H1 (cell line): ENCODE data around the gene SOSTDC1. TPM values are rescaled to one million over a fixed set of nuclear protein-coding genes. Genes with fewer than 3 reads are reported as not detected.

ENCODE experiments used
- CTCF ChIA-PET: fragments of 300-600 bp; sonication (Branson Sonifier 250); formaldehyde crosslinking; loops from one replicate; lab custom pipeline; 2021; ENCODE audit not compliant: partially characterized antibody; lab: Charles Lee
- POLR2A ChIA-PET: fragments of 300-600 bp; sonication (Branson Sonifier 250); formaldehyde crosslinking; loops from one replicate; lab custom pipeline; 2021; ENCODE audit warnings: inconsistent platforms; ENCODE audit not compliant: partially characterized antibody; lab: Charles Lee
- DNase-seq, 2 experiments: peaks; one replicate each; pipeline versions ENCODE4 v3.0.0 to v3.0.0-alpha.2; 2010 to 2022; ENCODE audit warnings: low spot score in 2 of 2, low read depth in 1 of 2, mixed read lengths in 1 of 2
- FAIRE-seq: peaks from 2 replicates; lab custom pipeline; 2011; peaks lifted over from hg19 to GRCh38; lab: Jason Lieb, UNC
- H2AFZ ChIP-seq: 2 replicates; pipeline ENCODE4 v1.8.1; 2012; ENCODE audit warnings: low read length, inconsistent platforms
- H2AK5ac ChIP-seq: 2 replicates; pipeline ENCODE4 v1.6.1; 2013; ENCODE audit warnings: low read depth, low read length
- H2BK120ac ChIP-seq: replicated peaks from 2 replicates; pipeline ENCODE3; 2013; ENCODE audit warnings: low read depth, low read length, inconsistent platforms
- H2BK12ac ChIP-seq: 2 replicates; pipeline ENCODE4 v1.6.1; 2013; ENCODE audit warnings: low read depth, low read length
- H2BK15ac ChIP-seq: 2 replicates; pipeline ENCODE4 v1.6.1; 2013; ENCODE audit warnings: low read length
- H2BK20ac ChIP-seq: 2 replicates; pipeline ENCODE4 v1.6.1; 2013; ENCODE audit warnings: low read length
- H2BK5ac ChIP-seq: 2 replicates; pipeline ENCODE4 v1.6.1; 2013; ENCODE audit warnings: low read depth, low read length
- H3K14ac ChIP-seq: 2 replicates; pipeline ENCODE4 v1.6.1; 2013; ENCODE audit warnings: inconsistent platforms; ENCODE audit not compliant: insufficient read length
- H3K18ac ChIP-seq: 2 replicates; pipeline ENCODE4 v1.6.1; 2013; ENCODE audit warnings: low read length; ENCODE audit errors: extremely low read depth
- H3K23ac ChIP-seq: 2 replicates; pipeline ENCODE4 v1.6.1; 2013; ENCODE audit warnings: inconsistent platforms; ENCODE audit not compliant: insufficient read length
- H3K23me2 ChIP-seq: 2 replicates; pipeline ENCODE4 v1.6.1; 2013; ENCODE audit warnings: low read depth, low read length
- H3K27ac ChIP-seq: 2 replicates; pipeline ENCODE4 v1.6.1; 2011; ENCODE audit warnings: low read depth, low read length, inconsistent platforms
- H3K27me3 ChIP-seq, 4 experiments: replicated peaks in 1 of 4; 1 replicate in 1 of 4; 2 replicates in 3 of 4; pipeline versions ENCODE4 v1.6.1 to v1.8.1; 2011 to 2013; ENCODE audit warnings: low read length in 3 of 4, mild to moderate bottlenecking in 3 of 4, inconsistent platforms in 2 of 4, mixed read lengths in 2 of 4, moderate library complexity in 1 of 4; ENCODE audit not compliant: control insufficient read depth in 3 of 4, insufficient read depth in 3 of 4; ENCODE audit errors: extremely low read depth in 1 of 4
- H3K36me3 ChIP-seq, 4 experiments: 2 replicates each; pipeline versions ENCODE4 v1.6.1 to v1.8.1; 2011 to 2013; ENCODE audit warnings: mild to moderate bottlenecking in 4 of 4, low read length in 3 of 4, moderate library complexity in 2 of 4, control low read depth in 1 of 4, inconsistent platforms in 1 of 4; ENCODE audit not compliant: insufficient read depth in 4 of 4, control insufficient read depth in 2 of 4
- H3K4ac ChIP-seq: replicated peaks from 2 replicates; pipeline ENCODE3; 2013; ENCODE audit warnings: low read length, low read depth, mixed read lengths, inconsistent platforms; ENCODE audit not compliant: insufficient read length
- H3K4me1 ChIP-seq, 4 experiments: replicated peaks in 1 of 4; 1 replicate in 1 of 4; 2 replicates in 3 of 4; pipeline versions ENCODE4 v1.6.1 to v1.8.1; 2011 to 2013; ENCODE audit warnings: low read length in 3 of 4, inconsistent platforms in 2 of 4, mixed read lengths in 1 of 4; ENCODE audit not compliant: insufficient read depth in 4 of 4, control insufficient read depth in 3 of 4
- H3K4me2 ChIP-seq, 2 experiments: 2 replicates each; pipeline versions ENCODE4 v1.6.1 to v1.8.1; 2011 to 2013; ENCODE audit warnings: low read depth in 2 of 2, low read length in 2 of 2, control low read depth in 1 of 2, inconsistent platforms in 1 of 2, mild to moderate bottlenecking in 1 of 2; ENCODE audit not compliant: insufficient read depth in 1 of 2
- H3K4me3 ChIP-seq, 4 experiments: fragments of 200-600, 300-600 bp in 1 of 4; sonication (generic), shearing (Covaris generic), sonication (Bioruptor Twin) in 1 of 4; 2 replicates each; pipeline versions ENCODE4 v1.5.1 to v1.8.1; 2011 to 2016; ENCODE audit warnings: low read length in 4 of 4, low read depth in 3 of 4, control low read depth in 2 of 4, inconsistent platforms in 2 of 4, mild to moderate bottlenecking in 2 of 4, mixed read lengths in 1 of 4, moderate library complexity in 1 of 4; ENCODE audit not compliant: insufficient read depth in 2 of 4; ENCODE audit errors: extremely low read depth in 1 of 4
- H3K56ac ChIP-seq: replicated peaks from 2 replicates; pipeline ENCODE3; 2013; ENCODE audit warnings: low read depth, mild to moderate bottlenecking, mixed read lengths, low read length, inconsistent platforms; ENCODE audit not compliant: insufficient read length
- H3K79me1 ChIP-seq: 2 replicates; pipeline ENCODE4 v1.6.1; 2013; ENCODE audit warnings: low read depth, low read length, control low read depth
- H3K79me2 ChIP-seq, 2 experiments: 2 replicates each; pipeline versions ENCODE4 v1.6.1 to v1.8.1; 2012 to 2013; ENCODE audit warnings: low read length in 2 of 2, mild to moderate bottlenecking in 2 of 2, inconsistent platforms in 1 of 2; ENCODE audit not compliant: insufficient read depth in 2 of 2, control insufficient read depth in 1 of 2
- H3K9ac ChIP-seq, 4 experiments: replicated peaks in 1 of 4; 1 replicate in 1 of 4; 2 replicates in 3 of 4; pipeline versions ENCODE4 v1.6.1 to v1.8.1; 2011 to 2013; ENCODE audit warnings: low read depth in 3 of 4, low read length in 3 of 4, control low read depth in 2 of 4, mild to moderate bottlenecking in 2 of 4, moderate library complexity in 2 of 4, inconsistent platforms in 1 of 4; ENCODE audit errors: extremely low read depth in 1 of 4
- H3K9me3 ChIP-seq, 2 experiments: 2 replicates each; pipeline versions ENCODE4 v1.6.1 to v1.8.1; 2012 to 2013; ENCODE audit warnings: mild to moderate bottlenecking in 2 of 2, moderate library complexity in 2 of 2, control low read depth in 1 of 2, inconsistent platforms in 1 of 2, low read depth in 1 of 2, low read length in 1 of 2, mixed read lengths in 1 of 2; ENCODE audit not compliant: insufficient read depth in 2 of 2
- H4K20me1 ChIP-seq, 2 experiments: replicated peaks in 1 of 2; 2 replicates each; pipeline versions ENCODE3 to v1.8.1; 2011 to 2013; ENCODE audit warnings: inconsistent platforms in 2 of 2, low read length in 2 of 2, mild to moderate bottlenecking in 1 of 2; ENCODE audit not compliant: insufficient read depth in 2 of 2, control insufficient read depth in 1 of 2
- H4K5ac ChIP-seq: 2 replicates; pipeline ENCODE4 v1.6.1; 2013; ENCODE audit warnings: low read length, low read depth, mixed read lengths, inconsistent platforms; ENCODE audit not compliant: insufficient read length
- H4K8ac ChIP-seq: 2 replicates; pipeline ENCODE4 v1.8.0; 2013; ENCODE audit warnings: mild to moderate bottlenecking, moderate library complexity, low read length, inconsistent platforms; ENCODE audit not compliant: insufficient read depth; ENCODE audit errors: extremely low read depth
- H4K91ac ChIP-seq: replicated peaks from 2 replicates; pipeline ENCODE3; 2013; ENCODE audit warnings: low read length, mixed read lengths, inconsistent platforms; ENCODE audit not compliant: insufficient read length
- WGBS, 2 experiments: shearing (Covaris generic) in 1 of 2; methylation state at CpG; one replicate each; pipeline versions ENCODE4 v1.1.6 to v1.1.7; 2013 to 2015; ENCODE audit warnings: low lambda C conversion rate in 2 of 2, mixed read lengths in 2 of 2, inconsistent platforms in 1 of 2, low coverage in 1 of 2, missing lambda C conversion rate in 1 of 2; ENCODE audit not compliant: insufficient replicate concordance in 2 of 2, insufficient coverage in 1 of 2, insufficient read length in 1 of 2; ENCODE audit errors: extremely low coverage in 1 of 2, missing lambda C conversion rate in 1 of 2; 5-methylcytosine and 5-hydroxymethylcytosine counted together
- polyA plus RNA-seq, 7 experiments: library from polyadenylated mRNA; depleted of rRNA in 3 of 7; stranded (reverse) in 5 of 7; unstranded in 2 of 7; fragments of >200 nt in 5 of 7; fragments of 200-250 nt in 2 of 7; gene quantifications; 1 replicate in 5 of 7; 2 replicates in 1 of 7; 4 replicates in 1 of 7; pipeline versions ENCODE4 v1.2.1 to v1.2.3, GENCODE V29; 2011 to 2013; ENCODE audit warnings: missing spikeins in 2 of 7, mixed read lengths in 2 of 7
- total RNA-seq: library from RNA; stranded (reverse); fragmentation: NEBNext Ultra II Directional; extraction: Animal tissue kit (Norgen Biotek cat#: 25700); gene quantifications from 2 replicates; pipeline ENCODE4 v1.2.1, GENCODE V29; 2021

SOSTDC1 gene
- total and polyA plus RNA-seq, 2 of the 8 experiments (the other 6 are each of a cell fraction or from before 2014, with no cell fraction given) = 0.35 to 0.79 TPM

GRCh38 chr7:16422917-16423316, 42.6 kb downstream of the SOSTDC1 start:
- Histone ChIP-seq H3K27ac (no peak overlapping the region), H2BK20ac (no peak overlapping the region), H3K4me1 (peaks cover 0 to 5% (median 2%) of the 10 kb centered on the region in 4 experiments; a peak in 1 of 7 replicates), H2AK5ac (no peak overlapping the region), H3K18ac (no peak overlapping the region), H3K4me2 (no peak overlapping the region), H3K79me2 (no peaks in the 10 kb centered on the region), H3K23ac (no peak overlapping the region), H2AFZ (no peak overlapping the region), H3K4me3 (no peak overlapping the region), H3K79me1 (no peaks in the 10 kb centered on the region), H2BK120ac (no peak overlapping the region), H3K4ac (no peak overlapping the region), H3K56ac (no peak overlapping the region), H2BK5ac (no peak overlapping the region), H2BK12ac (no peak overlapping the region), H4K91ac (no peak overlapping the region), H3K9me3 (no peaks in the 10 kb centered on the region), H2BK15ac (no peak overlapping the region), H3K9ac (no peak overlapping the region), H3K27me3 (peaks cover 0 to 10% (median 4%) of the 10 kb centered on the region in 4 experiments; a peak in 3 of 7 replicates), H4K8ac (no peak overlapping the region), H4K20me1 (no peaks in the 10 kb centered on the region), H3K23me2 (peaks cover 15% of the 10 kb centered on the region), H3K36me3 (no peaks in the 10 kb centered on the region), H4K5ac (no peak overlapping the region), H3K14ac (no peak overlapping the region)
- no peak for FAIRE-seq
- ChIA-PET POLR2A (no interaction called here), CTCF (interaction anchor here (2.5 to 6.6 kb wide), 2 partner anchors 11 to 142 kb away, joined by 12 to 40 read pairs; no protein-coding TSS in a partner anchor)
- 87% methylated on average over 3 of the region's 3 CpGs; no CpG with 5 or more reads in 1 of the 2 experiments for WGBS, 2 experiments
- no peak for DNase-seq
